Measurements from ENCODE around the gene VPS54.
A peak's percentile ranks its signal among the peaks of the same experiment; 100 is the strongest.
"Not testable (repeated sequence)": the region's sequence is repeated elsewhere in the genome, so short reads cannot be mapped to it uniquely, and the experiment has no call there.

The VPS54 gene

DNA sequence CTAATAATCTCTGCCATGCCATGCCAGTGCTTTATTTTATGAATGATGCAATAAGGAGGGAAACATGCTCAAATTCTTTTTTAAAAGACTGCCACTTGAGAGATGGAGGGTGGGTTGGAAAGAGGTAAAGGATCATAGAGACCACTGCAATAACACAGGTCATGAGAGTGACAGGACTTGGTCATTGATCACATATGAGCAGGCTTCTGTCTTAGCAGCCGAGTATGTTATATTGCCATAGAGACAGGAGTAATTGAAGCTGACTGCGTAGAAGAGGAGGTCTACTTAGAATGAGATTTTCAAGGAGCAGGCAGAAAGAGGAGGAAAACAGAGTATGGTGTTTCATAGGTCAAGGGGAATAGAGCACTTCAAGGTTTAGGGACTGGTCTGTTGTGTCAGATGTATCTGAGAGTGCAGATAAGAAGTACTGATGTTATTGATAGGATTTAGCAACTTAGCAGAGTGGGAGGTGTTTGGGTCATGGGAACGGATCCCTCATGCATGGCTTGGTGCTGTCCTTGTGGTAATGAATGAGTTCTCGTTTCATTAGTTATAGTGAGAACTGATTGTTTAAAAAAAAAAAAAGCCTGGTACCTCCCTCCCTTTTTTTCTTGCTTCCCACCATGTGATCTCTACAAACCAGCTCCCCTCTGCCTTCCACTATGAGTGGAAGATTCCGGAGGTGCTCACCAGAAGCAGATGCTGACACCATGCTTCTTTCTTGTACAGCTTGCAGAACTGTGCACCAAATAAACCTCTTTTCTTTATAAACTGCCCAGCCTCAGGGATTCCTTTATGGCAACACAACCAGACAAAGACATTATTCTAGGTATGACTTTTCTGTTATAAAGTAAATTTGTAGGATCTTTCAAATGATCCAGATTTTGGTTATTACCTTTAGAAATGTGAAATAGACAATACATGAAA is 144.8 kb downstream of the VPS54 start:
- DNase-seq (ENCODE audit: extremely low read depth in 1 of 2, low read depth in 1 of 2), result no peak

- no peak for DNase-seq (ENCODE audit: extremely low read depth in 1 of 2, low read depth in 1 of 2)
Measured at GRCh38 chr2:63872571-63873328, 146.5 kb downstream of the VPS54 start.

DNA sequence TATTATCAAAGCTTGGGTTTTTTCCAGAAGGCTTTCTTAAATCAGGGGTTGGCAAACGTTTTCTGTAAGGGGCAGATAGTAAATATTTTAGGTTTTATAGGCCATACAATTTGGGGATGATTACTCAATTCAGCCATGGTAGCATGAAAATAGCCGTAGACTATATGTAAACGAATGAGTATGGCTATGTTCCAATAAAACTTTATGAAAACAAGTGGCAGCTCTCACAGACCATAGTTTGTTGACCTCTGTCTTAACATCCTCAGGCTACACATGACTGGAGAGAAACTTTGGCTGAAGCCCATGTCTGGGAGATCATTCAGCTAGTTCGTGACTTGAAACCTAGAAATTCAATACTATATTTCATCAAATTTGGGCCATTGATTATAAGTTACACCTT is 147.4 kb downstream of the VPS54 start:
- DNase-seq (ENCODE audit: extremely low read depth in 1 of 2, low read depth in 1 of 2), result no peak

DNA sequence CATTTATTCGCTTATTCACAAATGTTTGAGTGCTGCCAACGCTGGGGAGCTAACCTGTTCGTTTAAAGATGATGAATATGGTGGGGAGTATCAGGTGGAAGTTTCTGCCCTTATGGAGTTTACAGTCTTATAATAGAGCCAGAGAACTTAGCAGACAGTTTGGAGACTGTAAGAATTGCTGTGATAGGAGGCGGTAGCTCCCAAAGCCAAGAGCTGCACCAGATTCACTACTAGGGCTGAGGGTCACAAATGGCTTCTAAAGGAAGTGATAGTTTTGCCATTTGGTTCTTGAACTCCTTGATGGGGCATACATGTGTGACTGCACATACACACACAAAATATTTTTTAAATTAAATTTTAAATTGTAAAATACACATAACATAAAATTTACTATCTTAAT is 148.5 kb downstream of the VPS54 start:
- DNase-seq (ENCODE audit: extremely low read depth in 1 of 2, low read depth in 1 of 2), result no peak

DNA sequence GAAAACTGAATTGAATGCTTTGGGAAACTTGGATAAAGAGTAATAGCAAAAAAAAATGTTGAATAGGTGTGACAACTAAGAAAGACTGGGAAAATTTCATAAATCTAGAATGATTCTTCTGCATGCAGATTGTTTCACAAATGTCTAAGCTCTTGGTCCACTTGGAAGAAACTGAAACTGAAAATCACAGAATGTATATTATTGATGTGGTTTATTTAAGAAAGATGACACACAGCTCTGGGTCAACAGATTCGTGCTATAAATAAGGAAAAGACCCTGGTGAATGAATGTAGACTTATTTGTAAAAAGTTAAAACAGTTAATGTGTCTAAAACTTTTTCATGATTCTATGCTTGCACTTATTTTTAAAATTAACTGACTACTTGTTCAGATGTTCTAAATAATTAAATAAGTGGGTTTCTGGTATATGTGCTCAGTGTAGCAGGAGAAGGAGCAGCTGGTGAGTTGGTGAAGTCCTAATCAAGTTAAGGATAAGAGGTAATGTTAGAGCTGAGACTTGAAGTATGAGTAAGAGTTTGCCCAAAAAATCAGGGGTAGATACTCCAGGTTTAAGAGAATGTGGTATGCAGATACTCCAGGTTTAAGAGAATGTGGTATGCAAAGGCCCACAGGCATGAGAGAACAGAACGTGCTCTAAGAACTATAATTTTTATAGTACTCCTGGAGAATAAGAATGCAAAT is 153.1 kb downstream of the VPS54 start:
- no peak for DNase-seq (ENCODE audit: extremely low read depth in 1 of 2, low read depth in 1 of 2)

DNA sequence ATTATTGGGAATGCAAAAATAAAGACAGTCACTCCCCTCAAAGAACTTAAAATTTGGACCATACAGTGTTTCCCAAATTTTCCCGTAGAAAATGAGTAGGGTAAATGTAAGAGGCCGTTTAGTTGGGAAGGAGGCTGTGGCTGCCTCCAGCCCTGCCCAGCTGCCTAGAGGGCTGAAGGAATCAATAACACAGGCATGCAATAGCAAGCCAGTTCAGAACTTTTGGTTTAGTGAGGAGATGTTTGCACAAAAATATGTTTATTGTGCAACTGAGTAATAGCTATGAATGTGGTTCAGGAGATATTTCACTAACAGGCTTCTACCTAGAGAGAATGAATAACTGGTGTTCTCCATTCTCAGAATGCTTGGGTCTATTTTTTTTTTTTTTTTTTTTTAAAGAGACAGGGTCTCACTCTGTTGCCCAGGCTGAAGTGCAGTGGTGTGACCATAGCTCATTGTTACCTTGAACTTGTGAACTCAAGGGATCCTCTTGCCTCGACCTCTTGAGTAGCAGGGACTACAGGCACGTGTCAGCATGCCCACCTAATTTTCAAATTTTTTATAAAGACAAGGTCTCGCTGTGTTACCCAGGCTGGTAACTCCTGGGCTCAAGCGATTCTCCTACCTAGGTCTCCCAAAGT is 153.9 kb downstream of the VPS54 start:
- DNase-seq (ENCODE audit: extremely low read depth in 1 of 2, low read depth in 1 of 2), result no peak

GRCh38 chr2:63863707-63864106 is 155.5 kb downstream of the VPS54 start:
- no peak for DNase-seq (ENCODE audit: extremely low read depth in 1 of 2, low read depth in 1 of 2)

DNA sequence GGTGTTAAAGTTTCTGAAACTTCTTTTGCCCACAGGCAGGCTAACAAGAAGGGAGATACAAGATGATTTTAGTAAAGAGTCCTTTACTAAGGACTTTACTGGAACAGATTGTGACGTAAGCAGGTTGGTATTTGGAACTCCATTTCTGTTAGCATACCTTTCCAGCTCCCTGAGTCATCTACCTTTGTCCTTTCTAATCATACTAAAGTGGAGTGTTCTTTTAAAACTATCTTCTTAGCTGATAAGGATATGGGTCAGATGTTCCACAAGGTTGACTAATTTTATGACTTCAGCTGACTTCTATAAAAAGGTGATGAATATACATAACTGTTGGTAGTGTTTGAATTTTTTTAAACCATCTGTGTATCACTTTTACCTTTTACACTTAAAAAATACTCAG is 156.4 kb downstream of the VPS54 start:
- DNase-seq (ENCODE audit: extremely low read depth in 1 of 2, low read depth in 1 of 2), result no peak

- peak in 1 of 2 donors; percentile 21 for DNase-seq (ENCODE audit: extremely low read depth in 1 of 2, low read depth in 1 of 2)
Measured at GRCh38 chr2:63861220-63861822, 157.9 kb downstream of the VPS54 start.

- no peak for DNase-seq (ENCODE audit: extremely low read depth in 1 of 2, low read depth in 1 of 2)
Measured at GRCh38 chr2:63858291-63858690, 160.9 kb downstream of the VPS54 start.

DNA sequence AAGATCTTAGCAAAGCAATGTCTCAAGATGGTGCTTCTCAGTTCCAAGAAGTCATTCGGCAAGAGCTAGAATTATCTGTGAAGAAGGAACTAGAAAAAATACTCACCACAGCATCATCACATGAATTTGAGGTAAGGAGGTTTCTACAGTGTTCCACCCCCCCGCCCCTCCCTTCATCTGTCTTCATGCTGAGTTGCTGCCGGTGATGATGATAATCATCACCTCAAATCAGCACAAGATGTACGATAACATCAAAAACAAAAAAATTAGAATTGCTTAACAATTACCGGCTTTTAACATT is 163.0 kb downstream of the VPS54 start:
- peak in 1 of 2 donors; percentile 26 for DNase-seq (ENCODE audit: extremely low read depth in 1 of 2, low read depth in 1 of 2)

GRCh38 chr2:63855418-63856302 is 163.6 kb downstream of the VPS54 start:
- no peak for DNase-seq (ENCODE audit: extremely low read depth in 1 of 2, low read depth in 1 of 2)

GRCh38 chr2:63853527-63854310 is 165.5 kb downstream of the VPS54 start:
- DNase-seq (ENCODE audit: extremely low read depth in 1 of 2, low read depth in 1 of 2), result no peak

DNA sequence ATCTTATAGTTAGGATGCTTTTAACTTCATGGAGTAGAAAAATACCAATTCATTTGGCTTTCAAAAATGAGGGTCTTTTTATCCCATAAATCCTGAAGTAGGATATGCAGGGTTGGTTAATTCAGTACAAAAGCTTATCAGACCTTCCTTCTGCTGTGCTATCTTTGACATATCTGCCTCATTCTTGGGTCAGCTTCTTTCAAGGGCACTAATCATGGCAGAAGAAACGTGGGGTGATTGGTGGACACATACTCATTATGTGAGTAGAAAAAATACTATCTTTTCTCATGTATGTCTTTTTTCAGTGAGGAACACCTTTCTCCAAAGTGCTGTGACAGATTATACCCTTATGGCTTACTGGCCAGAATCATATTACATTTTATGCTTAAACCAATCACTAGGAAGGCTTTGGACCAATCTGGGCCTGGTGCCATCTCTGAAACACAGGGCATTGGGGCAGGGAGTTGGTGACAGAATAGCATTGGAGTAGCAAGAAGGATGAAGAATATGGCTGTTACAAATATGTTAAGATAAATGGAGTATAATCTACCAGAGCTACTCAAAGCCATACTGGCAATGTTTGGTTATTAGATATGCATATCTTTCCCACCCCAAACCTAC is 167.4 kb downstream of the VPS54 start:
- DNase-seq (ENCODE audit: extremely low read depth in 1 of 2, low read depth in 1 of 2), result no peak

DNA sequence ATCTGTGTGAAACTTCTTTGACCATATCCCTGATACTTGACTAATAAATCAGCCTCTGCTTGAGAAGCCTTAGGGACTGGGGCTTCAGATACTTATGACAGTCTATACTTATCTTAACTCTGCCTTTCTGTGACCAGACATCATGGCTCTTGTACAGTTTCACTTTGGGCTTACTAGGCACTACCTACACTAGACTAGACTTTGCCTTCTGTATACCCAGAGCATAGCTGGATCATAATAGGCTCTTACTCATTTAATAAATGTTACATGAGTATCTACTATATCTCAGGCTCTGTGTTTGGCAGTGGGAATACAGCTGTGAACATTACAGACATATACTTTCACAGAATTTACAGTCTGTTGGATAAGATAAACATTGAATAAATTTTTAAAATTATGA is 168.6 kb downstream of the VPS54 start:
- no peak for DNase-seq (ENCODE audit: extremely low read depth in 1 of 2, low read depth in 1 of 2)

- DNase-seq (ENCODE audit: extremely low read depth in 1 of 2, low read depth in 1 of 2), result no peak
Measured at GRCh38 chr2:63850204-63850571, 169.0 kb downstream of the VPS54 start.

DNA sequence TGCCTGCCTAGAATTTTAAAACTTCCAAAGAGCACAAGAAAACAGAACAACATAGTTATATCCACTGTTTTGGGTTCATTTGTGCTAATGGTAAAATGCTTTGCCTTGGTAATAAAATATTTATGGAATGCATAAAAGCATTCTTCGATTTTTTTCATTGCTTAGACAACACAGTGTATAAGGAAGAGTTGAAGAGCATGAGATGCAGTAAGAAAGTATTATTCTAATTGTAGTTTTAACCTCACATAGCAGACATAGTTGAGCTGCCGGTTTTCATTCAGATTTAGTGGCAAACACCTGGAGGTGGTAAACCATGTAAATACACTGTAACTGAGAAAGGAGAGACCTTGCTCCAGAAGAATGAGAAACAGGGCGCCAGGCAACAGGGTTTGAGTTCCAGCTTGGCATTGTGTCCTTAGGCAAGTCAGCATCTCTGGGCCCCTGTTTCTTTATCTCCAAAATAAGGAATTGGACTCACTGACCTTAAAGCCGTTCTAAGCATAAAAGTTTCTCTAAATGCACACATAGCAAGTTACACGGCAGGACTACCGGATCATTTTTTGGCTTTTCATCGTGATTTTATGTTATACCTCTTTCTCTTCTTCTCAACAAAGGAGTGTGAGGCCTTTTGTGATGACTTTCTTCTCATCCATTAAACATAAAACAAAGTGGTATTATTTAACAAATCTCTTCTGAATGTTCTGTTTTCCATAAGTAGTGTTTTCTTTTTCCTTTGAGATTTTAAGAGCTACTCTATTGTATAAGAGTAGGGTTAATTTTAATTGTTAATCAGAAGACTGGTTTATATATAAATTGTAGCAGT is 169.6 kb downstream of the VPS54 start:
- no peak for DNase-seq (ENCODE audit: extremely low read depth in 1 of 2, low read depth in 1 of 2)

GRCh38 chr2:63847571-63847970 is 171.7 kb downstream of the VPS54 start:
- DNase-seq (ENCODE audit: extremely low read depth in 1 of 2, low read depth in 1 of 2), result not testable (repeated sequence)
